ENCODE results near the gene IFI6. TPM values are rescaled to one million over a fixed set of nuclear protein-coding genes. Genes with fewer than 3 reads are reported as not detected.
"Not testable (repeated sequence)": the region's sequence is repeated elsewhere in the genome, so short reads cannot be mapped to it uniquely, and the experiment has no call there.

The IFI6 gene
- total RNA-seq, 1 experiment from 2014 or later: 4.3 TPM

- H3K79me2 ChIP-seq (ENCODE audit: insufficient read depth, low read length); H4K8ac ChIP-seq (replicated peaks; ENCODE audit: insufficient read length, low read depth, low read length); H4K20me1 ChIP-seq (ENCODE audit: control insufficient read depth, insufficient read depth, insufficient read length); H2BK15ac ChIP-seq (ENCODE audit: low read depth, low read length); H3K27me3 Mint-ChIP-seq (ENCODE audit: low read depth); H3K23me2 ChIP-seq (ENCODE audit: insufficient read length, low read depth, low read length, poor library complexity, severe bottlenecking); H4K91ac ChIP-seq (ENCODE audit: insufficient read length, low read depth, low read length); H2BK120ac ChIP-seq (ENCODE audit: low read depth, low read length, poor library complexity, severe bottlenecking); H3K4me1 Mint-ChIP-seq; DNase-seq; H3K23ac ChIP-seq (ENCODE audit: insufficient read length, low read depth, low read length); H3K27me3 ChIP-seq (ENCODE audit: insufficient read depth, low read length); H3K14ac ChIP-seq (ENCODE audit: insufficient read depth, low read length); H4K5ac ChIP-seq (ENCODE audit: insufficient read length, low read depth, low read length); H3K4ac ChIP-seq (ENCODE audit: low read depth, low read length); H3K18ac ChIP-seq (ENCODE audit: insufficient read length, low read depth, low read length); H3K4me2 ChIP-seq (ENCODE audit: insufficient read depth, insufficient read length, low read length); H2AK5ac ChIP-seq (ENCODE audit: insufficient read length, low read length); H3K27ac Mint-ChIP-seq; H2BK5ac ChIP-seq (ENCODE audit: insufficient read length, low read length); H3K4me3 Mint-ChIP-seq; H3K79me1 ChIP-seq (ENCODE audit: insufficient read depth, low read depth, low read length, poor library complexity, severe bottlenecking); H2AFZ ChIP-seq (ENCODE audit: low read length); H3K27ac ChIP-seq (ENCODE audit: insufficient read length, low read depth, low read length); H2BK20ac ChIP-seq (ENCODE audit: low read depth, low read length, poor library complexity, severe bottlenecking); H3K9ac ChIP-seq (ENCODE audit: extremely low read depth, insufficient read length, low read length); H3K56ac ChIP-seq (ENCODE audit: insufficient read length, low read depth, low read length); H2BK12ac ChIP-seq (ENCODE audit: insufficient read length, low read depth, low read length); H3T11ph ChIP-seq (ENCODE audit: low read length); H3K9me3 ChIP-seq (ENCODE audit: control insufficient read depth, low read depth, low read length); H3K4me1 ChIP-seq (ENCODE audit: insufficient read depth, low read length): not testable (repeated sequence)
- Mint-ChIP-seq H3K36me3 (ENCODE audit: insufficient read depth in 1 of 3, low read depth in 3 of 3) (peaks cover 8 to 18% (median 17%) of the 10 kb centered on the region in 3 experiments), H3K9me3 (peaks cover 41 to 51% of the 10 kb centered on the region in 2 experiments)
- WGBS (ENCODE audit: extremely low coverage, insufficient read length, low lambda C conversion rate): no CpG with 5 or more reads among the region's 2 CpGs
Observed at GRCh38 chr1:27680225-27680791, 8.3 kb upstream of the IFI6 start.

Data from H9 (cell line).